ENCODE measurements around the gene SPTBN1.

The SPTBN1 gene

DNA sequence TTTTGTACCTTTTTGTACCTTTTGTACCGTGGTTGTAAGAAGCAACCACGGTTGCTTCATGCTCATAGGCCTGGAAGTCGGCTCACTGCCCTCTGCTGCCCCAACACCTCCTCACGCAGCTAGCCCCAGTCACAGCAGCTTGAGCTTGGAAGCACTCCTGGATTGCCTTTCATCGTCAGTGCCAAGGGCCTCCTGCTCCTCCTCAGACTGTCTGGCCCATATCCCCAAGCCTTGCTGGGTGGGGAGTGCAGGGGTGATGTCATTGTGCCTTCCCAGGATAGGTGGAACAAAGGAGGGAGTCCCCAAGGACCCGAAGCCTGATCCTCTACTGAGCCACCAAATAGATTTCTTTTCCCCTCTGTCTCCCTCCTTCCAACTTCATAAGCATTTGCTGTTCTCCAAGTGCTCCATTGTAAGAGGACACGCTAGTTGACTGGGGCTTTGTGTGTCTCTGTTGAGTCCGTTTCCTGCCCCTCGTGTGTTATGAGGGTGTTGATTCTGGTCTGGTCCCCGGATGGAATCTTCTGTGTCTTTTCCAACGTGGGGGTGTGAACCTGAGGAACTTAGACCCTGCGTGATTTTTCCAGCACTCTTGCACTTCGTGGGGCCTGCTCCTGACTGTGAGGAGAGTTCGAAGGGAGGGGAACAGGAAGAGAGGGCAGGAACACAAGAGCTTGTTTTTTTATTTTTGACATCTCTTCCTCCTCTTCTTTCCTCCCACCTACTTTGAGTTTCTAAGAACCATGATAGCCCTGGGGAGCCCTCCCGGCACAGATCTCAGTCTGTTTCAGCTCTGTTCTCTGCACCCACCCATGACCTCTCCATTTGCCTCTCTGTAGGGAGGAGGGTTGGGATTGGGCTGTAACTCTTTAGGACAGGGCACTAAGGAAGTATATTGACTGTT is 140.1 kb downstream of the SPTBN1 start:
- no peak for FAIRE-seq

GRCh38 chr2:54597153-54597848 is 141.2 kb downstream of the SPTBN1 start:
- FAIRE-seq: no peak

GRCh38 chr2:54598347-54599325 is 142.5 kb downstream of the SPTBN1 start:
- no peak for FAIRE-seq

GRCh38 chr2:54599326-54599710 is 143.2 kb downstream of the SPTBN1 start:
- no peak for FAIRE-seq

DNA sequence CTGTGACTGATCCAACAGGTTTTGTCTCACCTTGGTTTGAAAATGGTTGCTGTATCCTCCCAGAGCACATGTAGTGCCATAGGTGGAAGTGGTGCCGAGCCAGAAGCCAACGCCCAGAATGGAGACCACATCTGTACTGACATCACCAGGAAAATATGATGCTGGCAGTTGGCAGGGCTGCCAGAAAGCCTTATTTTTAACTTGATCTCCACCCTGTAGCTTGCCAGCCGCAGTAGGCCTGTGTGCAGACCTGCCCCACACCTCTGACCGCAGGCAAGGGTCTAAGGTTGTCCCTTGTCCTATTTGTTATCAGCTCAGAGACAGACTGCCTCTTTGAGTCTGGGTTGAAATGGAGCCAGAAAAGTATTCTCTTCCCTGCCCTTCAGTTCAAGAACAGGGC is 143.8 kb downstream of the SPTBN1 start:
- no peak for FAIRE-seq

GRCh38 chr2:54601339-54601738 is 145.2 kb downstream of the SPTBN1 start:
- peak; percentile 79 for FAIRE-seq

- no peak for FAIRE-seq
These were observed 146.7 kb downstream of the SPTBN1 start for GRCh38 chr2:54602736-54603322.

GRCh38 chr2:54603357-54603756 is 147.2 kb downstream of the SPTBN1 start:
- FAIRE-seq: no peak

DNA sequence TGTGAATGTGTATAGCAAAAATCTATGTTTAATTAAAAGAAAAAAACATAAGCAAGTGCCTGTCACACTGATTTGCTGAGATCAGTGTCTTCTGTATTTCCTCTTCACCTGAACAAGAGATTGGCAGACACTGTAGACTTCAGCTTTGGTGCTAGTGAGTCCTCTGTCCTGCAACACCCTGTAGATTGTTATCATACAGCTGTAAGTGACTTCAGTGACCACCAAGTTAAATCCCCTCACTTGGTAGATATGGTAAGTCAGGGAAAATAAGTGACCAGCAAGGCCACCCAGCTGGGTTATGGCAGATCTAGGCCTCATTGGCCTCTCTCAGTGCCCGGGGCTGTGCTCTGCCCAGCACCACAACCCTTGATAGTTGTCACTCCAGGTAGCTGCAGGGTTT is 147.7 kb downstream of the SPTBN1 start:
- FAIRE-seq: no peak

GRCh38 chr2:54604871-54605270 is 148.7 kb downstream of the SPTBN1 start:
- no peak for FAIRE-seq

- FAIRE-seq: no peak
These were observed 149.7 kb downstream of the SPTBN1 start for GRCh38 chr2:54605836-54606235.

- FAIRE-seq: no peak
These were observed 150.3 kb downstream of the SPTBN1 start for GRCh38 chr2:54606393-54606958.

- no peak for FAIRE-seq
These were observed 152.1 kb downstream of the SPTBN1 start for GRCh38 chr2:54608224-54608623.

DNA sequence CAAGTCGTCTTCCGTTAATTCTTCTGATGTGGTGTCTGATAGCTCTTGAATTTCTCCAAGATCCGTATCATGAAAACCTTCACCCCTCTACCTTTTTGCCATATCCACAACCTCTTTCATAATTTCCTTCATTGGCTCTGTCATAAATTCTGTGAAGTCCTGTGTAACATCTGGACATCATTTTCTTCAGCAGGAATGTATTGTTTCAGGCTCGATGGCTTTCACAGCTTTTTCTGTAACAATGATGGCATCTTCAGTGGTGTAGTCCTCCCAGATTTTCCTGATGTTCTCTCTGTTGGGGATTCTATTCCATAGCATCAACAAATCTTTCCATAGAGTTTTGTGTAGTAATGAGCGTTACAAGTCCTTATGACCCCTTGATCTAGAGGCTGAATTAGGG is 153.1 kb downstream of the SPTBN1 start:
- FAIRE-seq: no peak

DNA sequence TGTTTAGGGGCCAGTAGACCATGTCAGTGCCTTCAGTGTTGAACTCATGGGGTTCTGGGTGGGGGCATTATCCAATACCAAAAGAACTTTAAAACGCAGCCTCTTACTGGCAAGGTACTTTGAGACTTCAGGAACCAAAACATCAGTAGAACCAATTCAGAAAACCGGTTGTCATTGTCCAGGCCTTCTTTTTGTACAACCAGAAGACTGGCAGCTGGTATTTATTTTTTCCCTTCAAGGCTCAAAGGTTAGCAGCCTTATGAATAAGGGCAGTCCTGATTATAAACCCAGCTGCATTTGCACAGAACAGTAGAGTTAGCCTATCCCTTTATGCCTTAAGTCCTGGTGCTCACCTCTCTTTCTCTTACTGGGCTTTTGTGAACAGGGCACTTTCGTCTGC is 153.5 kb downstream of the SPTBN1 start:
- FAIRE-seq: no peak

DNA sequence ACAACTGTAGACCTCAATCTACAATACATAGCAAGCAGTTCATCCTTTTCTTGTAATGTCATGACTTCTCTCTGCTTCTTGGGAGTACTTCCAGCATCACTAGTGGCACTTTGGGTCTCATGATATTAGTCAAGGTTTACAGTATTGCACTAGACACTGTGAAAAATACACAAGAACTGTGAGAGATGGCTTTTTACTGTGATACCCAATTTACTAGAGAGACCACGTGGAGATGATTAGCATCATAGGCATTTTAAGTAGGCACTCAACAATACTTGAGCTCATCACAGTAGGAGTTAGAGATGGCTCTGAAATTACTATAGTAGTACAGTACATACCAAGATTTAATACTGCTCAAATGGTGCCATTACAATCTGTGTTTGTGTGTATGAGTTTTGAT is 154.6 kb downstream of the SPTBN1 start:
- no peak for FAIRE-seq

DNA sequence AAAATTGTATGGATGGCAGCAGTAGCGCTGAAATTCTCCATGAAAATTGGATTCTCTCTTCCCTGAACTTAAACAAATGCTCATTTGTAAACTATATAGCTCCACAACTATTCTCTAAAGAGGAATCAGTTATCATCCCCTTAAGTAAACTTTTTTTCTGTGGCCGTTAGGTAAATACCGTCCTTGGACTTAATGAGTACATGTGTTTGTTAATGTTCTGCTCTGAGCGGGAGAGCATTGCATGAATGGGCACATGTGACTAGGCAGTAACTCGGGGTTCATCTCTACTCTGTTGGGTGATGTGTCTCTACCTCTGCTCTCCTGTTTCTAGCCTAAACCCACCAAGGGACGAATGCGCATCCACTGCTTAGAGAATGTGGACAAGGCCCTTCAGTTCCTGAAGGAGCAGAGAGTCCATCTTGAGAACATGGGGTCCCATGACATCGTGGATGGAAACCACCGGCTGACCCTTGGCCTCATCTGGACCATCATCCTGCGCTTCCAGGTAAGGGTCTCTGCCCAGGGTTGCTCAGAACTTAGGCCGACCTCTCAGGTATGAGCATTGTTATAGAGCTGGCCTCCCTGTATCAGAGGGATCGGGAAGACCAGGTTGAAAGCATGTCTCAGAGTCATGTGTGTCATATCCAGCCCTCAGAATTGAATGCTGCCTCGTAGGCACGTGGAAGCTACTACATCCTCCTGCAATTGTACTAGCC is 155.9 kb downstream of the SPTBN1 start:
- FAIRE-seq: no peak

DNA sequence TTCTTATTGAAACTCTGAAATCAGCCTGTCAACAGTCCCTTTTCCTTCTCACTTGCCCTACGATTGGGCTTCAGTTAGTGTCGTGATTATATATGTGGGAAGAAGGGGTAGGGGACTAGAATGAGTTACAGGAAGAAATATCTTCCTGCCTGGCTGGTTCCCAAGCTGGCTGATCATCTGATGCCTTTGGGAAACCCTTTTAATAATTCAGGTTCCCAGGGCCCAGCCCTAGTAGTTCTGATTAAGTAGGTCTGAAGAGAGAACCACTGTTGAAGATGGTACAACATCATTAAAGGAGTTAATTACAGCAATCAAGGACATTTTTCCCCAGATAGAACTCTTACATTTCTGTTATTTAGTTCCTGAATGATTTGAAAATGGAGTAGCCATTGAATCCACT is 157.3 kb downstream of the SPTBN1 start:
- no peak for FAIRE-seq

- FAIRE-seq: peak; percentile 21
These were observed 157.7 kb downstream of the SPTBN1 start for GRCh38 chr2:54613794-54614257.

- FAIRE-seq: no peak
These were observed 158.7 kb downstream of the SPTBN1 start for GRCh38 chr2:54614819-54615218.

DNA sequence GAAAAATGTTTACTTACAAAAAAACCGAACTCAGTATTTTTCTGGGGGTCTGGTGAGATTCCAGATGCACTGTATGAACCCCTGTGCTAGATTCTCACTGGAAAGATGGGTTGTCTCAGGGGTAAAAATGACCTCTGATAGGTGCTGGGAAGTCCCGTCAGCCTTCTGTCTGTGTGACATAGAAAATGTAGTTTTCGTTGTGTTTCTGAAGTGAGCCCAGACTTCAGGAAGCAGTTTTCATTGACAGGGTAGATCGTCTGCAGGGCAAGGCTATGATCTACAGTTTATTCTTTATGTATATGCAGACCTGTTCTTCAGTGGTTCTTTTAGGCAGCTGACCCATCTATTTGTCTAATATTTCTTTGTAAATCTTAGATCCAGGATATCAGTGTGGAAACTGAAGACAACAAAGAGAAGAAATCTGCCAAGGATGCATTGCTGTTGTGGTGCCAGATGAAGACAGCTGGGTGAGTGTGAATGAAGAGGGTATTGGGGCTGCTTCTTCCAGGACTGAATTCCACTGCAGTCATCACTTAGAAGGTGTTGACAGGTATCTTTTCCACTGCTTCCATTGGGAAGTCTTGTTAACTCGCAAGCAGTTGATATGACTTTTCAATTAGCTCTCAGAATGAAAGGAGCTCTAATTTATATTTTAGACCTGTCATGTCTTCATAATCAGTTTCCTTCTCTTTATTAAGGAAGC is 159.9 kb downstream of the SPTBN1 start:
- FAIRE-seq: no peak
